Fibroblast of lung (primary cell): ENCODE data around the gene INTS11. TPM values are rescaled to one million over a fixed set of nuclear protein-coding genes. Genes with fewer than 3 reads are reported as not detected.

ENCODE experiments used
- DNase-seq, 2 donors: peaks; one replicate each; pipeline versions ENCODE4 v3.0.0 to v3.0.0-alpha.2; 2010; ENCODE audit warnings: low read depth in 2 of 2
- H2AFZ ChIP-seq: 2 replicates; pipeline ENCODE4 v1.5.1; 2012; ENCODE audit warnings: low read length, control low read depth, inconsistent platforms
- H3K27ac ChIP-seq: 2 replicates; pipeline ENCODE4 v1.5.1; 2011; ENCODE audit warnings: low read length, control low read depth; ENCODE audit not compliant: insufficient read depth
- H3K27me3 ChIP-seq: 2 replicates; pipeline ENCODE4 v1.5.1; 2011; ENCODE audit warnings: mild to moderate bottlenecking, low read length; ENCODE audit not compliant: control insufficient read depth, insufficient read depth
- H3K36me3 ChIP-seq: 2 replicates; pipeline ENCODE4 v1.5.1; 2011; ENCODE audit warnings: low read length; ENCODE audit not compliant: control insufficient read depth, insufficient read depth
- H3K4me1 ChIP-seq: 2 replicates; pipeline ENCODE4 v1.5.1; 2011; ENCODE audit warnings: low read length; ENCODE audit not compliant: control insufficient read depth, insufficient read depth; ENCODE audit errors: extremely low read depth
- H3K4me2 ChIP-seq: 2 replicates; pipeline ENCODE4 v1.5.1; 2011; ENCODE audit warnings: low read length, control low read depth; ENCODE audit not compliant: insufficient read depth; ENCODE audit errors: extremely low read depth
- H3K4me3 ChIP-seq, 4 experiments: fragments of 200-600 bp in 1 of 4; sonication (generic) in 1 of 4; replicated peaks in 1 of 4; 2 replicates each; pipeline ENCODE4 v1.5.1; 2011 to 2016; ENCODE audit warnings: low read length in 4 of 4, low read depth in 3 of 4, mild to moderate bottlenecking in 3 of 4, control low read depth in 2 of 4, inconsistent platforms in 1 of 4, mixed read lengths in 1 of 4; ENCODE audit not compliant: insufficient read depth in 1 of 4; ENCODE audit errors: control extremely low read depth in 1 of 4
- H3K79me2 ChIP-seq: 2 replicates; pipeline ENCODE4 v1.5.1; 2012; ENCODE audit warnings: mild to moderate bottlenecking, low read length, inconsistent platforms; ENCODE audit not compliant: control insufficient read depth, insufficient read depth
- H3K9ac ChIP-seq: 2 replicates; pipeline ENCODE4 v1.5.1; 2011; ENCODE audit warnings: mild to moderate bottlenecking, low read length, control low read depth; ENCODE audit not compliant: insufficient read depth
- H3K9me3 ChIP-seq: 2 replicates; pipeline ENCODE4 v1.5.1; 2012; ENCODE audit warnings: low read depth, low read length; ENCODE audit not compliant: control insufficient read depth, insufficient read depth
- H4K20me1 ChIP-seq: 2 replicates; pipeline ENCODE4 v1.5.1; 2011; ENCODE audit warnings: low read length; ENCODE audit not compliant: control insufficient read depth, insufficient read depth; ENCODE audit errors: extremely low read depth
- EZH2 ChIP-seq: IDR thresholded peaks from 2 replicates; pipeline ENCODE4 v1.5.1; 2012; ENCODE audit warnings: low read length, control low read depth, mild to moderate bottlenecking; ENCODE audit errors: missing control alignments
- polyA plus RNA-seq, 2 donors: library from polyadenylated mRNA; depleted of rRNA in 1 of 2; stranded (reverse) in 1 of 2; unstranded in 1 of 2; fragments of >200 nt; gene quantifications; 2 replicates each; pipeline ENCODE4 v1.2.1, GENCODE V29; 2011 to 2012; ENCODE audit warnings: missing spikeins in 1 of 2
- total RNA-seq: library from RNA; depleted of rRNA; stranded (reverse); fragments of >200 nt; gene quantifications from 2 replicates; pipeline ENCODE4 v1.2.1, GENCODE V29; 2014
- TF ChIP-seq, protein P1 (sequence below), 2 donors: IDR thresholded peaks in 1 of 2; conservative IDR thresholded peaks in 1 of 2; 1 replicate in 1 of 2; 2 replicates in 1 of 2; pipeline ENCODE4 v1.5.1; 2011 to 2012; ENCODE audit warnings: low read length in 2 of 2, control low read depth in 1 of 2, inconsistent platforms in 1 of 2, low read depth in 1 of 2, mild to moderate bottlenecking in 1 of 2

Gene INTS11
- total and polyA plus RNA-seq, 2 donors (not counting 1 experiment from before 2014, with no cell fraction given), result 44.1 to 69.2 TPM

GRCh38 chr1:1272341-1273208 lies 51.9 kb downstream of the INTS11 start:
- no peaks in the 10 kb centered on the region for H3K27me3 ChIP-seq
- peak in 1 of 2 donors; percentile 39 for DNase-seq
- H4K20me1 ChIP-seq, result no peaks in the 10 kb centered on the region
- no peaks in the 10 kb centered on the region for H3K9me3 ChIP-seq
- peak overlapping the region; percentile 95 for H3K27ac ChIP-seq
- TF ChIP-seq EZH2, result no peak
- TF ChIP-seq, protein P1, sequence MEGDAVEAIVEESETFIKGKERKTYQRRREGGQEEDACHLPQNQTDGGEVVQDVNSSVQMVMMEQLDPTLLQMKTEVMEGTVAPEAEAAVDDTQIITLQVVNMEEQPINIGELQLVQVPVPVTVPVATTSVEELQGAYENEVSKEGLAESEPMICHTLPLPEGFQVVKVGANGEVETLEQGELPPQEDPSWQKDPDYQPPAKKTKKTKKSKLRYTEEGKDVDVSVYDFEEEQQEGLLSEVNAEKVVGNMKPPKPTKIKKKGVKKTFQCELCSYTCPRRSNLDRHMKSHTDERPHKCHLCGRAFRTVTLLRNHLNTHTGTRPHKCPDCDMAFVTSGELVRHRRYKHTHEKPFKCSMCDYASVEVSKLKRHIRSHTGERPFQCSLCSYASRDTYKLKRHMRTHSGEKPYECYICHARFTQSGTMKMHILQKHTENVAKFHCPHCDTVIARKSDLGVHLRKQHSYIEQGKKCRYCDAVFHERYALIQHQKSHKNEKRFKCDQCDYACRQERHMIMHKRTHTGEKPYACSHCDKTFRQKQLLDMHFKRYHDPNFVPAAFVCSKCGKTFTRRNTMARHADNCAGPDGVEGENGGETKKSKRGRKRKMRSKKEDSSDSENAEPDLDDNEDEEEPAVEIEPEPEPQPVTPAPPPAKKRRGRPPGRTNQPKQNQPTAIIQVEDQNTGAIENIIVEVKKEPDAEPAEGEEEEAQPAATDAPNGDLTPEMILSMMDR (conservative IDR thresholded peaks at IDR 0.05 in 1 of 2, IDR thresholded peaks at IDR 0.05 in 1 of 2; ENCODE audit: low read depth in 1 of 2, low read length in 2 of 2), result no peak
- peak overlapping the region; percentile 82 to 96 (median 86) for H3K4me3 ChIP-seq
- peaks cover 11% of the 10 kb centered on the region for H3K36me3 ChIP-seq
- H3K79me2 ChIP-seq, result peaks cover 59% of the 10 kb centered on the region
- H2AFZ ChIP-seq, result no peak overlapping the region
- H3K4me2 ChIP-seq, result peak overlapping the region; percentile 89
- peak overlapping the region; percentile 97 for H3K9ac ChIP-seq
- H3K4me1 ChIP-seq, result peaks cover 20% of the 10 kb centered on the region

GRCh38 chr1:1270813-1271212 lies 53.6 kb downstream of the INTS11 start:
- H3K36me3 ChIP-seq, result peaks cover 19% of the 10 kb centered on the region
- H3K79me2 ChIP-seq, result peaks cover 68% of the 10 kb centered on the region
- H3K4me3 ChIP-seq, result peak overlapping the region; percentile 6 to 46 (median 16)
- H4K20me1 ChIP-seq, result no peaks in the 10 kb centered on the region
- peak overlapping the region; percentile 91 for H3K27ac ChIP-seq
- no peaks in the 10 kb centered on the region for H3K27me3 ChIP-seq
- H3K9ac ChIP-seq, result peak overlapping the region; percentile 13
- peak overlapping the region; percentile 86 for H3K4me2 ChIP-seq
- peaks cover 24% of the 10 kb centered on the region for H3K4me1 ChIP-seq
- DNase-seq, result peak; percentile 59 to 60
- TF ChIP-seq, protein P1 (conservative IDR thresholded peaks at IDR 0.05 in 1 of 2, IDR thresholded peaks at IDR 0.05 in 1 of 2; ENCODE audit: low read depth in 1 of 2, low read length in 2 of 2), result no peak
- no peak for TF ChIP-seq EZH2
- H2AFZ ChIP-seq, result no peak overlapping the region
- H3K9me3 ChIP-seq, result no peaks in the 10 kb centered on the region

GRCh38 chr1:1268284-1268682 lies 56.2 kb downstream of the INTS11 start:
- Histone ChIP-seq H3K4me2 (no peak overlapping the region), H3K4me3 (no peak overlapping the region), H3K27ac (peak overlapping the region; percentile 63), H3K9me3 (no peaks in the 10 kb centered on the region), H3K79me2 (peaks cover 76% of the 10 kb centered on the region), H3K4me1 (peaks cover 32% of the 10 kb centered on the region), H2AFZ (no peak overlapping the region), H3K27me3 (no peaks in the 10 kb centered on the region), H3K36me3 (peaks cover 19% of the 10 kb centered on the region), H4K20me1 (no peaks in the 10 kb centered on the region), H3K9ac (no peak overlapping the region)
- DNase-seq, result no peak
- TF ChIP-seq, protein P1 (conservative IDR thresholded peaks at IDR 0.05 in 1 of 2, IDR thresholded peaks at IDR 0.05 in 1 of 2; ENCODE audit: low read depth in 1 of 2, low read length in 2 of 2), result no peak
- no peak for TF ChIP-seq EZH2
